SJSA1 (cell line): ENCODE data around the gene ITGA8. TPM values are rescaled to one million over a fixed set of nuclear protein-coding genes. Genes with fewer than 3 reads are reported as not detected.

Experiments used
- DNase-seq, 2 experiments: peaks; one replicate each; pipeline ENCODE4 v3.0.0-alpha.2; 2015 to 2020; ENCODE audit warnings: low spot score in 2 of 2, low read depth in 1 of 2
- H3K27ac ChIP-seq: fragments of 250-450 bp; sonication (Bioruptor Pico); 2 replicates; pipeline ENCODE4 v1.5.1; 2020; ENCODE audit warnings: mild to moderate bottlenecking, moderate library complexity
- H3K27me3 ChIP-seq: fragments of 250-450 bp; sonication (Bioruptor Pico); replicated peaks from 2 replicates; pipeline ENCODE4 v1.5.1; 2020; ENCODE audit warnings: mild to moderate bottlenecking, moderate library complexity
- H3K36me3 ChIP-seq: fragments of 250-450 bp; sonication (Bioruptor Pico); 2 replicates; pipeline ENCODE4 v1.5.1; 2020; ENCODE audit warnings: mild to moderate bottlenecking
- H3K4me1 ChIP-seq: fragments of 250-450 bp; sonication (Bioruptor Pico); replicated peaks from 2 replicates; pipeline ENCODE4 v1.6.1; 2021; ENCODE audit warnings: mild to moderate bottlenecking
- H3K4me3 ChIP-seq: fragments of 250-450 bp; sonication (Bioruptor Pico); 2 replicates; pipeline ENCODE4 v1.5.1; 2020; ENCODE audit warnings: mild to moderate bottlenecking
- H3K9me3 ChIP-seq: fragments of 250-450 bp; sonication (Bioruptor Pico); replicated peaks from 2 replicates; pipeline ENCODE4 v1.5.1; 2020; ENCODE audit warnings: mild to moderate bottlenecking
- total RNA-seq: library from RNA; depleted of rRNA; stranded (reverse); fragments of >200 nt; shearing (Covaris generic); gene quantifications from 2 replicates; pipeline ENCODE4 v1.2.3, GENCODE V29; 2014

ITGA8 gene
- total RNA-seq, 1 experiment from 2014 or later = 11.8 TPM

DNA sequence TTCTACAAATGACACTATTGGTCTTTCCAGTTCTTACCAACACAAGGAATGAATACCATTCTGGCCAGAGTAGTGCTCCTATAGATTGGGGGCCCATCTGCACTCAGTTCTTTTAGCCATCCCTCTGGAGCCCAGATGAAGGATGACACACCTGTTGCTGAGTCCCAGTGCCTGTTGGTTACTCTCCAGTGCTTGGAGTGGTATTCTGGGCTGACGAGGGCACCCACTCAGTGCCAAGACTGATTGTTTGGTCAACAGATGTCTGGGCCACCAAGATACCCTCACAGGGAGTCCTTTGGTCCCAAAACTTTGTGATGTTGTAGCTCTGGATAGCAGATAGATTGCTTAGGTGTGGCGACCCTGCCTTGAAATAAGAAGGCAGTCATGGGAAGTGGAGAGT, 23.7 kb upstream of the ITGA8 start:
- Histone ChIP-seq H3K36me3 (no peaks in the 10 kb centered on the region), H3K27ac (no peak overlapping the region), H3K4me3 (no peak overlapping the region), H3K27me3 (no peaks in the 10 kb centered on the region), H3K4me1 (peaks cover 10% of the 10 kb centered on the region), H3K9me3 (no peaks in the 10 kb centered on the region)
- DNase-seq = no peak

DNA sequence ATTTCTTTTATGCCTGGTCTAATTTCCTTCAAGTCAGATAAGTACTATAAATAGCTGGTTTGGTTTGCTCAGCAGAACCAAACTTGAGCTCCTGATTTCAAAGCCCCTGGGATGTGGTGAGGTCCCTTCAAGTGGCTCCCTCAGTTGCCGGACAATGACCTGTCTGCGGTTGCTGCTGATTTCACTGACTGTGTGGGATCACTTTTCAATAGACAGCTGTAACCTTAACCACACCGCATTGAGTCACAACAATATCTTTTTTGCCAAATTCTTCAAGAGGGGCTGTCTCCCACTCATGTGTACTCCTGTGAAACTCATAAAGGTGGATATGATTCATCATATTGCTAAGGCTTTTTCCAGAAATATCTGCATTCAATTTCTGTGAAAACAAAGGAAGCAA, 23.1 kb upstream of the ITGA8 start:
- Histone ChIP-seq H3K27me3 (no peaks in the 10 kb centered on the region), H3K9me3 (no peaks in the 10 kb centered on the region), H3K27ac (no peak overlapping the region), H3K4me1 (peaks cover 10% of the 10 kb centered on the region), H3K36me3 (no peaks in the 10 kb centered on the region), H3K4me3 (no peak overlapping the region)
- DNase-seq = peak; percentile 43 to 54

DNA sequence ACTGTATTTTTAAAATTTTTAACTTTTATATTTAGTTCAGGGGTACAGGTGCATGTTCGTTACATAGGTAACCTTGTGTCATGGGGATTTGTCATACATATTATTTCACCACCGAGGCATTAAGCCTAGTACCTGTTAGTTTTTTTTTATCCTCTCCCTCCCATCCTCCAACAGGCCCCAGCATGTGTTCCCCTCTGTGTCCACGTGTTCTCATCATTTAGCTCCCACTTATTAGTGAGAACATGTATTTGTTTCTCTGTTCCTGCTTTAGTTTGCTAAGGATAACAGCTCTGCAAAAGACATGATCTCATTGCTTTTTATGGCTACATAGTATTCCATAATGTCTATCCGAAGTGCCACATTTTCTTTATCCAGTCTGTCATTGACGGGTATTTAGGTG, 22.4 kb upstream of the ITGA8 start:
- DNase-seq = no peak
- H3K4me1 ChIP-seq = peaks cover 10% of the 10 kb centered on the region
- no peak overlapping the region for H3K4me3 ChIP-seq
- no peaks in the 10 kb centered on the region for H3K9me3 ChIP-seq
- H3K27ac ChIP-seq = no peak overlapping the region
- H3K27me3 ChIP-seq = no peaks in the 10 kb centered on the region
- no peaks in the 10 kb centered on the region for H3K36me3 ChIP-seq

DNA sequence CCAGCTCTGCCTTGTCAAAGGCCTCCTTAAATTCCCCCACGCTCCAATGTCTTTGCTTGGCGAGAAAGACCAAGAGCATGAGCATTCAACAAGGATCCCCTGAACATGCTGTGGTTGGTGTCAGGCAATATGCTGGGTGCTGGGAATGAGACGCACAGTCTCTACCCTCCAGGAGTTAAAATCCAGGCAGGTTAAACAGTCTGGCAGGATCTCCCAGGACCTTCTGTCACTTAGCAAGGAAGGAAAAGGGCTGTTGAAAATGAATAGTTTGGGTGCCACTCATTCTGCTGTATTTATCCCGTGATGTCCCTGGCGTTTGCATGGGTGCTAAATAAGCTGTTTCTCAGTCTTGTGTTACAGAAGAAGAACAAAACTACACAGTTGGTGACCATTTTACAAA, 21.9 kb upstream of the ITGA8 start:
- no peaks in the 10 kb centered on the region for H3K9me3 ChIP-seq
- H3K4me1 ChIP-seq = peaks cover 10% of the 10 kb centered on the region
- no peak overlapping the region for H3K4me3 ChIP-seq
- no peaks in the 10 kb centered on the region for H3K36me3 ChIP-seq
- H3K27ac ChIP-seq = no peak overlapping the region
- DNase-seq = no peak
- H3K27me3 ChIP-seq = no peaks in the 10 kb centered on the region

DNA sequence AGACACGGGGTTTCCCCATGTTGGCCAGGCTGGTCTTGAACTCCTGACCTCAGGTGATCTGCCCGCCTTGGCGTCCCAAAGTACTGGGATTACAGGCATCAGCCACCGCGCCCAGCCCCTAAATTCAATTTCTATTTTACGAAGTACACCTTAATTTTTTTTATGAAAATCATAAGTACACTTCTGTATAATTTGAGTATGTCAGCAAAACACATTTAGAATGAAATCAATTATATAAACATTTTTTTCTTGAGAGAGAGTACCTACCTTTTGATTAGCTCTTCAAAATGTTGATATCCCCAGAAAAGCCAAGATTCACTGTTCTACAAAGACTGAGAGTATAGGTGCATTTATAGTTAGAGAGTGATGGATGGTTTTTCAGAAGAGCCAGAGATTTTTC, 20.5 kb upstream of the ITGA8 start:
- H3K4me1 ChIP-seq = peaks cover 10% of the 10 kb centered on the region
- H3K27ac ChIP-seq = no peak overlapping the region
- no peaks in the 10 kb centered on the region for H3K36me3 ChIP-seq
- no peak for DNase-seq
- H3K27me3 ChIP-seq = no peaks in the 10 kb centered on the region
- no peak overlapping the region for H3K4me3 ChIP-seq
- no peaks in the 10 kb centered on the region for H3K9me3 ChIP-seq

DNA sequence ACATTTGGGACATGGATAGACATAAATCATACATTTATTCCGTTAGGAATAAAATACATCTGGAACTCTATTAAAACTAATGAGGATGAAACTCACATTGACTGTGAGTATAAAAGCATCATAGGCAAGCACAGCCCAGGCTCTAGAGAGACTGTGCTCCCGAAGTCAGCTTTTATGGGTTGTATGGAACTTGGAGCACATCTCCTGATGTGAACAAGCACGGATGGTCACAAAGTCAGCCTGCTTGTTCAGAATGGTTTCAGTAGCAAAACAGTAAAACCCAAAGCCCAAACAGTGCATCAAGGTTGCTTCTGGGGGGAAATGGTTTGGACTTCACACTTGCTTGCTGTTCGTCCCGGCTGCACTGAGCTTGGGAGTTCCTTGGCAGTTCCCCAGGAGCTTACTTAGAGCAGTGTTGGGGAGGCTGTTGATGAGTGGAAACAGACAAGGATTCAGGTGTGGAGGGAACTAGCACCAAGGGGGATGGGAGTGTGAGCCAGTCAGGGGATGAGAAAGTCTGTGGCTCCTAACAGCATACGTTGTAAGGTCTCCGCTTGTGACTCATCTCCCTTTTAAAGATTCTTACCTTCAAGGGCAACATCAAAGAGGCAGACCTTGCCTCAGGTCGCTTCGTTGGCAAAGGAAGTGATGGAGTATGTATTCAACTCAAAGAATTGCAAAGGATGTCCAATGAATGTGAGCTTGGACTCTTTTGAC, 19.7 kb upstream of the ITGA8 start:
- no peaks in the 10 kb centered on the region for H3K9me3 ChIP-seq

DNA sequence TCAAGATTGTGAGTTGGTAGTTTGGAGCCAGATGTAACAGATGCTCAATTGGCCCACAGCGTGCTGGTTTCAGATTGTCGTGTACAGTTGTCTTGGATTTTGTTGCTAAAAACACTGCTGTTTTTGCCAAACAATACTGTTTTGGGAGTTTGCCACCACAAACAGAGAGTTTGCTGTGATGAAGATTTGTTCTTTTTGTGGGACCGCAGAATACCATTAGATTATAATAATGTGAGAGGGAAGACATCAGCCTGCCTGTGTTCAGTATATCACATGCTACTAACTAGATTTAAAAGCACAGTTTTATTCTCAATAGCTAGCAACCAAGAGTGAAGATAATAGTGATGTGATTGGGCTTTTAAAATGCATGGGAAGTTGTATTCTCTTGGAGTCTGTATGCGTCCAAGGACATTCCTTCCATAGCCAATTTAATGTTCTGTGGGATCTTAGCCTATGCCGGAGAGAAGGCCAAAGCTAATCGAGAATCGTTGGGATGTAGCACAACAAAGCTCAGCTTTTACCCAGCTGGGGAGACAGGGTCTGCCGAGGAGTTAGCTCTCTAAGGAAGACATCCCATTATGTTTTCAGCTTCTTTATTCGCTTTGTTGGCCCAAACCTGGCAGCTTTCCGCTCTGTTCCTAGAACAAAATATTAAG, 18.7 kb upstream of the ITGA8 start:
- Histone ChIP-seq H3K27me3 (no peaks in the 10 kb centered on the region), H3K36me3 (no peaks in the 10 kb centered on the region), H3K4me3 (no peak overlapping the region), H3K4me1 (peaks cover 10% of the 10 kb centered on the region), H3K27ac (no peak overlapping the region), H3K9me3 (no peaks in the 10 kb centered on the region)
- DNase-seq = no peak

More for the DNA sequence above, 19.7 kb upstream of the ITGA8 start:
- H3K4me1 ChIP-seq = peaks cover 10% of the 10 kb centered on the region
- H3K27me3 ChIP-seq = no peaks in the 10 kb centered on the region
- H3K27ac ChIP-seq = no peak overlapping the region
- H3K36me3 ChIP-seq = no peaks in the 10 kb centered on the region
- H3K4me3 ChIP-seq = no peak overlapping the region
- DNase-seq = no peak

DNA sequence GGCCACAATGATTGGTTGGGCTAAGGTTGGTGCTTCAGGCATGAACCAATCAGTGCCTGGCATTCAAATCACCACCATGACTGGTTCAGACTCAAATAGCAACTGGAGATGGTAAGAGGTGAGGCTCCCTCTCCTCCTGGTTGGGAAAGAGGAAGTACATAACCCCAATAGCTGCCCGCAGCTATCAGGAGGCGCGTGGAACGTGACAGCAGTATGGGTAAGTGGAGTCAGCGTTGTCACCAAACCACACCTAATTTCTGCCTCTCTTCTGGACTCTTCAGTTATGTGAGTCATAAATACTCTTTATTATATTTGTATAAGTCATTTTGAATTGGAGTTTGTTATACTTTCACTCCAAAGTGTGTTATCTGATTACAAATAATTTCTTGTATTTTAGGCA, 17.9 kb upstream of the ITGA8 start:
- H3K4me3 ChIP-seq = no peak overlapping the region
- H3K36me3 ChIP-seq = no peaks in the 10 kb centered on the region
- H3K9me3 ChIP-seq = no peaks in the 10 kb centered on the region
- DNase-seq = no peak
- H3K27me3 ChIP-seq = no peaks in the 10 kb centered on the region
- no peak overlapping the region for H3K27ac ChIP-seq
- H3K4me1 ChIP-seq = peaks cover 2% of the 10 kb centered on the region

DNA sequence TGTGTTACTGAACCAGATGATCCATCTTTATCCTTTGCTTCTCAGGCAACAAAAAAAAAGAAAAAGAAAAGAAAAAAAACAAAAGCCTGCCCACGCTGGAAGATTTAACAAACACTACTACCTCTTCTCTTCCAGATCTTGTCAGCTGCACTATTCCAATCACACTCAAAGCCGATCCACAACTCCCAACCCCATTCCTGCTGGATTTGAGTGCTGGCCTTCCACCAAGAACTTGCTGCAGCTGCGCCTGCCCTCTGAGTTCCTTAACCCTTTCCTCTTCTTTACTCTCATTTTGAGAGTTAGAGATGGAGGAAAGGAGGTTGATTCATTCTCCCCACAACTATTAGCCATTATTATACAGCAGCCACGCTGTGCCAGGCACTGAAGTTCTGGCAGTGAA, 16.0 kb upstream of the ITGA8 start:
- no peak for DNase-seq
- Histone ChIP-seq H3K27ac (no peak overlapping the region), H3K9me3 (no peaks in the 10 kb centered on the region), H3K36me3 (no peaks in the 10 kb centered on the region), H3K27me3 (no peaks in the 10 kb centered on the region), H3K4me3 (no peak overlapping the region), H3K4me1 (no peaks in the 10 kb centered on the region)

DNA sequence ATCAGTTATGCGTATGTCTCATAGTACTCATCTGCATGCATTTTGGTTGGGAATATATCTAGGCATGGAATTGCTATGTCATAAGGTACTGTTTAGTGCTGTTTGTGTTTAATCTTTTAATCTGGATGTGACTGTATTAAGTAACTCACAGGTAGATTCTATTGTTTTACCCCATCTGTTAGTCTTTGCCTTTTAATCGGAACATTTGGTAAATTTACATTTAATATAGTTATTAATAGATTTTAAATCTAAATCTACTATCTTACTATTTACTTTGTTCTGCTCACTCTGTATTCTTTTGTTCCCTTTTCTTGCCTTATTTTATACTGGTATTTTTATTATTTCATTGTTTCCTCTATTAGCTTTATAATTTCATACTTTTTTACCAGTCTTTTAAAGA, 10.6 kb upstream of the ITGA8 start:
- Histone ChIP-seq H3K36me3 (no peaks in the 10 kb centered on the region), H3K4me1 (no peaks in the 10 kb centered on the region), H3K27ac (no peak overlapping the region), H3K4me3 (no peak overlapping the region), H3K9me3 (no peaks in the 10 kb centered on the region), H3K27me3 (no peaks in the 10 kb centered on the region)
- DNase-seq = no peak

DNA sequence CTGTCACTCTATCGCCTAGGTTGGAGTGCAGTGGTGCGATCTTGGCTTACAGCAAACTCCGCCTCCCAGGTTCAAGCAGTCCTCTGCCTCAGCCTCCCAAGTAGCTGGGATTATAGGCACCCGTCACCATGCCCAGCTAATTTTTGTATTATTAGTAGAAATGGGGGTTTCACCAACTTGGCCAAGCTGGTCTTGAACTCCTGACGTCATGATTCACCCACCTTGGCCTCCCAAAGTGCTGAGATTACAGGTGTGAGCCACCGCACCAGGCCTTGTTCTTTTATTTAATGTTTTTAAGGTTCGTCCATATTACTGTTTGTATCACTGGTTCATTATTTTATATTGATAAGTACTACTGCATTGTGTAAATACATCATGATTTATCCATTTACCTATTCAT, 10.2 kb upstream of the ITGA8 start:
- Histone ChIP-seq H3K27me3 (no peaks in the 10 kb centered on the region), H3K4me3 (no peak overlapping the region), H3K9me3 (no peaks in the 10 kb centered on the region), H3K36me3 (no peaks in the 10 kb centered on the region), H3K27ac (no peak overlapping the region), H3K4me1 (no peaks in the 10 kb centered on the region)
- no peak for DNase-seq

DNA sequence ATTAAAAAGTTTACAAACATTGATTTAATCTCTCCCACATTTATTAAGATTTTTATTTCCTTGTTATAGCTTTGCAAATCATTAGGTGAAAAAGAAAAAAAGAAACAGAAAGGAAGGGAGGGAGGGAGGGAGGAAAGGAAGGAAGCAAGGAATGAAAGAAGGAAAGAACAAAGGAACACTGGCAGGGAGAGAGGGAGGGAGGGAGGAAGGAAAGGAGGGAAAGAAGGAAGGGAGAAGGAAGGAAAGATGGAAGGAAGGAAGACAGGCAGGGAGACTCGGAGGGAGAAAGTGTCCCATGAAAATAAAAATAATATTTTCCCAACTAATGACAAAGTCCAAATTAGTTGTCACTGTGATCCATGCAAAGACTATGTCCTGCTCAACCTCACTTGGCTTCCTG, 6.3 kb upstream of the ITGA8 start:
- no peak for DNase-seq
- no peaks in the 10 kb centered on the region for H3K36me3 ChIP-seq
- no peak overlapping the region for H3K27ac ChIP-seq
- no peak overlapping the region for H3K4me3 ChIP-seq
- no peaks in the 10 kb centered on the region for H3K4me1 ChIP-seq
- H3K27me3 ChIP-seq = no peaks in the 10 kb centered on the region
- no peaks in the 10 kb centered on the region for H3K9me3 ChIP-seq

DNA sequence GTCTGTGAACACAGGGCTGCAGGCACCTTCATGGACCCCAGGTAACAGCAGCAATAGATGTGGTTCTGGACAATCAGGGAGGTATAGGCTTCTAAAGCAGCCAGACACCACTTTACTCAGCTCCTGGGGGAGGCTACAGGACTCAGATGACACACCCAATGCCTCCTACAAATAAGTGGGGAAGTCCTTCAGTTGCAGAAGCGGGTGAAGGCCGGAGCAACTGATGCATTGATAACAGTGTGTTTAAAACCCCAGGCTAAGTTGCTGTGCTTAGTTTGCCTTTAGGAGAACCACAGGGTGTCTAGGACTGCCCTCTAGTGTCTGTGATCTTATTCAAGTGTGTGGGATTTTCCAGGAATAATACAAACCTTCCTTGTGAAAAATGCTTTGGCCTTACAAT, 5.9 kb upstream of the ITGA8 start:
- Histone ChIP-seq H3K9me3 (no peaks in the 10 kb centered on the region), H3K27ac (no peak overlapping the region), H3K27me3 (no peaks in the 10 kb centered on the region), H3K36me3 (no peaks in the 10 kb centered on the region), H3K4me3 (no peak overlapping the region), H3K4me1 (no peaks in the 10 kb centered on the region)
- DNase-seq = peak in 1 of 2 experiments; percentile 34

DNA sequence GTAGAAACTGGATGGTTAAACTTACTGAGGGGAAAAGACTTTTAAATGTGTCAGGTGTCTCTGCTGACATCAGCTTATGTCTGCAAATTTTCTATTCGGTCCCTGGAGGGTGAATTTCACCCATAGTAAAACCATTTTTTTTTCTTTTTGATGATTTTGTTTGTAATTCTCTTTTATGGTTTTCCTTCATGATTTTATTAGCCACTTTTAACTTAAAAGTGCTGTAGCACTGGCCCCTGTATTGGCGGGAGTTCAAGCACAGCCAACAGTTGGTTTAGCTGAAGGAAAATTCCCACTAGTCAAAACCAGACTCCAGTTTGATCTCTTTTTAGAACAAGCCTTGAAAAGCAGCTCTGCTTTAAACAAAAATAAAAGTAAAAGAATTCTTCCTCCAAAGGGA, 5.0 kb upstream of the ITGA8 start:
- H3K27ac ChIP-seq = no peak overlapping the region
- no peak overlapping the region for H3K4me3 ChIP-seq
- no peaks in the 10 kb centered on the region for H3K36me3 ChIP-seq
- no peak for DNase-seq
- H3K27me3 ChIP-seq = no peaks in the 10 kb centered on the region
- no peaks in the 10 kb centered on the region for H3K9me3 ChIP-seq
- peaks cover 5% of the 10 kb centered on the region; the same call in 1 of the 2 replicates for H3K4me1 ChIP-seq
